ENCODE data around the gene BACH2.

The BACH2 gene

DNA sequence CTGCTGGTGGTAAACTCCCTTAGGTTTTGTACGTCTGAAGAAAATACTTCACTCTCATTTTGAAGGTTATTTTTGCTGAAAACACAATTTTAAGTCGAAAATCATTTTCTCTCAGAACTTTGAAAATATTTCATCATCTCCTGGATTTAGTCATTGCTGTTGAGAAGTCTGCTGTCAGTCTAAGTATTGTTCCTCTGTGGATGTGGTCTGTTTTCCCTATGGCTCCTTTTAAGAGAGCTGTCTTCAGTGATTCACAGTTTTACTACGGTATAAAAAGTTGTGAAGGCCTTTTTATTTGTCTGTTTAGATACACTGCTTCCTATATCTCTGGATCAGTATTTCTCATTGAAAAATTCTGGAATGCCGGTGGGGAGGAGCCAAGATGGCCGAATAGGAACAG, 243.0 kb downstream of the BACH2 start:
- DNase-seq (ENCODE audit: low read depth, low spot score): no peak
- in situ Hi-C loops (cut with HindIII; ENCODE audit: low sequenced_read_pairs): no loop called here
- no peak overlapping the region for H3K4me3 ChIP-seq (ENCODE audit: low read depth, low read length)
- TF ChIP-seq, protein P1, sequence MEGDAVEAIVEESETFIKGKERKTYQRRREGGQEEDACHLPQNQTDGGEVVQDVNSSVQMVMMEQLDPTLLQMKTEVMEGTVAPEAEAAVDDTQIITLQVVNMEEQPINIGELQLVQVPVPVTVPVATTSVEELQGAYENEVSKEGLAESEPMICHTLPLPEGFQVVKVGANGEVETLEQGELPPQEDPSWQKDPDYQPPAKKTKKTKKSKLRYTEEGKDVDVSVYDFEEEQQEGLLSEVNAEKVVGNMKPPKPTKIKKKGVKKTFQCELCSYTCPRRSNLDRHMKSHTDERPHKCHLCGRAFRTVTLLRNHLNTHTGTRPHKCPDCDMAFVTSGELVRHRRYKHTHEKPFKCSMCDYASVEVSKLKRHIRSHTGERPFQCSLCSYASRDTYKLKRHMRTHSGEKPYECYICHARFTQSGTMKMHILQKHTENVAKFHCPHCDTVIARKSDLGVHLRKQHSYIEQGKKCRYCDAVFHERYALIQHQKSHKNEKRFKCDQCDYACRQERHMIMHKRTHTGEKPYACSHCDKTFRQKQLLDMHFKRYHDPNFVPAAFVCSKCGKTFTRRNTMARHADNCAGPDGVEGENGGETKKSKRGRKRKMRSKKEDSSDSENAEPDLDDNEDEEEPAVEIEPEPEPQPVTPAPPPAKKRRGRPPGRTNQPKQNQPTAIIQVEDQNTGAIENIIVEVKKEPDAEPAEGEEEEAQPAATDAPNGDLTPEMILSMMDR (IDR thresholded peaks at IDR 0.05; ENCODE audit: low read depth, low read length): no peak

DNA sequence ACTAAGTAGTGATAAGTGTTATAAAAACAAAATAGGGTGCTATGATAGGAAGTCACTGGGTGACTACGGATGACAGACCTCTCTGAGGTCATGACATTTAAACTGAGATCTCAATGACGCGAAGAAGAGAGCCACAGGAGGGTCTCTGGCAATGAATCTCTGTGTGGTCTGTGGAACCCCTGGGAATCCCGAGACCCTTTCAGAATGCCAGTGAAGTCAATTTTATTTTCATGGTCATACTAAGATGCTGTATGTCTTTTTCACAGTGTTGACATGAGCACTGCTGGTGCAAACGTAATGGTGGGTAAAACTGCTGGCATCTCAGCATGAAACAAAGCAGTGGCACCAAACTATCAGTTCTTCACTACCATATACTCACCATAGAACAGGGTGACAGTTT, 247.3 kb downstream of the BACH2 start:
- in situ Hi-C loops (cut with HindIII; ENCODE audit: low sequenced_read_pairs): no loop called here
- TF ChIP-seq, protein P1 (IDR thresholded peaks at IDR 0.05; ENCODE audit: low read depth, low read length): no peak

DNA sequence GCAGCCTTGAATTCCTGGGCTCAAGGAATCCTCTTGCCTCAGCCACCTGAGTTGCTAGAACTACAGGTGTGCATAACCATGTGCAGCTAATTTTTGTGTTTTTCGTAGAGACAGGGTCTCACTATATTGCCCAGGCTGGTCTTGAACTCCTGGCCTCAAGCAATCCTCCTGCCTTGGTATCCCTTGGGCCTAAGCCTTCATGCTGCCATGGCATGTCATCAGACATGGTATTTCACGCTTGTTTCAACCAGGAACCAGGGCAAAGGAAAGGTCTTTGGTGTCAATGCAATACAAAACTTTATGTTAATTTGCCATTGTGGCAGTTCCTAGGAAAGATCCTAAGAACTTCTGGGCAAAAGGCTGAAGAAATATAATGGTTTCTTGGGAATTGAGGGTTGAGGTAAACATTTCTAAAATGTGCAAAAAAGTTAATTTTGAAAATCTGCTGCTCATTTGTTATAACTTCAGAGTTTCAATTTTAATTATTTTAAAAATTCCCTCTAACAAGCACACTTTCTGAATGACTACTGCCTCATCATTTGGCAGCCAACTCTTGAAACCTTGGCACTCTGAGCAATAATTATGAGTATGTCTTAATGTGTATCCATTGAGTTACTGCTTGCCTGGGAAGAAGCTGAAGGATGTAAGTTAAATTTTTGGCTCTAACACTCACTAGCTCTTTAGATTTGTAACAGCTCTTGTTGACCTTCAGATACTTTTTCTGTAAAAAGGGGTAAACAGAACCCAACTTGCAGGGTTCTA, 248.3 kb downstream of the BACH2 start:
- in situ Hi-C loops (cut with HindIII; ENCODE audit: low sequenced_read_pairs): no loop called here
- TF ChIP-seq, protein P1 (IDR thresholded peaks at IDR 0.05; ENCODE audit: low read depth, low read length): no peak
- no peak for DNase-seq (ENCODE audit: low read depth, low spot score)
- H3K4me3 ChIP-seq (ENCODE audit: low read depth, low read length): no peak overlapping the region

More for the DNA sequence above, 247.3 kb downstream of the BACH2 start:
- H3K4me3 ChIP-seq (ENCODE audit: low read depth, low read length): no peak overlapping the region
- DNase-seq (ENCODE audit: low read depth, low spot score): no peak

DNA sequence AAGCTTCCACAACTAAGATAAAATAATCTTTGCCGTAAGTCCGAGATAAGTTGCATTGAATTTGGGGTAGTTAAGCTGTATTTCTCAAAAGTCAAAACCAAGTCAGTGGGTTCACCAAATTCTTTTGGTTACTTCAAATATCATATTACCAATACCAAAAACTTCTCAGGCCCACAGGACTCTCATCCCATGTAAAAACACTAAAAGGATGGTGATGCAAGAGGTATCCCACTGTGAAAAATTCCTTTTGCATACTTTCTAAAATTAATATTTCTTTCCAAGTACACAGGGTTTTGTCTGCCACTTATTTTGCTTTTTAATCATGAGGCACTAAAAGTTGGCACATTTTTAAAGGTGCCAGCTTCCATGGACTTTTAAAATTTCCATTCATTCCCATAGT, 251.1 kb downstream of the BACH2 start:
- H3K4me3 ChIP-seq (ENCODE audit: low read depth, low read length): no peak overlapping the region
- in situ Hi-C loops (cut with HindIII; ENCODE audit: low sequenced_read_pairs): no loop called here
- peak; percentile 53 for DNase-seq (ENCODE audit: low read depth, low spot score)
- TF ChIP-seq, protein P1 (IDR thresholded peaks at IDR 0.05; ENCODE audit: low read depth, low read length): no peak

DNA sequence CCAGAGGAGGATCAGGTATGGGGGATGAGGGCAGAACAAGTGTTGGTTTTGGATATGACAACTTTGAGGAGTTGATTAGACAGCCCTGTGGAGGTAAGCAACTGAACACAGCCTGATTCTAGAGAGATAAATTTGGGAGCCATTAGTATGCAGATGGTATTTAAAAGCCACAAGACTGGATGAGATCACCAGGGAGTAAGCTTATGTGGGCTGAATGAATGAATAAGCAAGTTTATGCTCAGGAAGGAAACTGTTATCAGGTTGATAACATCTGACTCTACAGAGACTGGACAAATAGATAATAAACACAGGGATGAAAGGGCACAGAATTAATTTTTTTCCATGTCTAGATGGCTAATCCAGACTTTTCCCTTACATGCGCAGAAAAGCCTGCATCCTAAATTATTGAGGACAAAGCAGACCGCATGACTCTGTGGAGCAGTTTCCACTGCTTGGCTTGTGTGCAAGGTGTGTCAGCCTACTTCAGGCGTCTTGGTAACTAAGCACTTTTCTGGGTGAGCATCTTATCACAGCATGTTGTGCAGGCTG, 251.7 kb downstream of the BACH2 start:
- TF ChIP-seq, protein P1 (IDR thresholded peaks at IDR 0.05; ENCODE audit: low read depth, low read length): no peak
- no peak overlapping the region for H3K4me3 ChIP-seq (ENCODE audit: low read depth, low read length)
- DNase-seq (ENCODE audit: low read depth, low spot score): peak; percentile 61
- in situ Hi-C loops (cut with HindIII; ENCODE audit: low sequenced_read_pairs): no loop called here

DNA sequence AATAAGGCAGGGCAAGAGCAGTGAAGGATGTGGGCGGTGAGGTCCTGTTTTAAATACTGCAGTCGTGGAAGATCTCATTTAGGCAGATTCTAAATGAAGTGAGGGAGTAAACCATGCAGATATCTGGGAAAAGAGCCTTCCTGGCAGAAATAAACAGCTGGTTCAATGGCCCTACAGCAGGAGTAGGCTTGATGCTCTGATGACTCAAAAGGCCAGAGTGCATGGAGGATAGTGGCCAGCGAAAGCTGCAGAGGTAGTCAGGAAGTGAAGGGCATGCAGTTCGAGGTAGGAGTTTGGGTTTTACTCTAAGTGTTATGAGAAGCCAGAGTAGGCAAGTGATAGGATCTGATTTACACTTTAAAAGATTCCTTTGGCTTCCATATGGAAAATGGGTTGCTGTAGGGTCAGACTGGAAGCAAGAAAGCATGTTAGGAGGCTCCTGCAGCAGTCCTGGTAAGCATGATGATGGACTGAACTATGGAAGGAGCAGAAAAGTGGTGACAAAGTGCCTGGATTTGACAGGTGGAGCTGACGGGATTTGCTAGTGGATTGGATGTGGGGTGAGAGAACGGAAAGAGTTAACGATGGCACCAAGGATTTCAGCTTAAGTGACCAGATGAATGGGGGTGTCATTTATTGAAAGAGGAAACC, 252.3 kb downstream of the BACH2 start:
- TF ChIP-seq, protein P1 (IDR thresholded peaks at IDR 0.05; ENCODE audit: low read depth, low read length): no peak
- no peak overlapping the region for H3K4me3 ChIP-seq (ENCODE audit: low read depth, low read length)
- in situ Hi-C loops (cut with HindIII; ENCODE audit: low sequenced_read_pairs): no loop called here
- no peak for DNase-seq (ENCODE audit: low read depth, low spot score)
